Measurements from ENCODE around the gene ARHGAP40.

- no peak for TF ChIP-seq POLR2A (IDR thresholded peaks at IDR 0.05)
- no peak for TF ChIP-seq CTCF (IDR thresholded peaks at IDR 0.05)
- no peak for TF ChIP-seq EP300 (IDR thresholded peaks at IDR 0.05)
Observed at GRCh38 chr20:38680500-38681306, 79.1 kb downstream of the ARHGAP40 start.

Measured in tibial nerve (tissue), 4 donors.